Stimulated activated naive CD8-positive, alpha-beta T cell treated with anti-CD3 and anti-CD28 coated beads, Interleukin-15, amount 100 ng/mL, for 72 hours (primary cell): Measurements from ENCODE around the gene SPEF2.
"Not testable (repeated sequence)": the region's sequence is repeated elsewhere in the genome, so short reads cannot be mapped to it uniquely, and the experiment has no call there.

Source experiments
- ATAC-seq: fragments of 150-1000 bp; cut with Tn5 transposase; 2 replicates; pipeline ENCODE4 v1.10.0; 2021; ENCODE audit warnings: mild to moderate bottlenecking, moderate library complexity
- DNase-seq, 2 donors: peaks; one replicate each; pipeline ENCODE4 v3.0.0; 2021 to 2022
- H3K27ac Mint-ChIP-seq, 2 donors: one replicate each; pipeline ENCODE4 v1.8.0; 2022; ENCODE audit warnings: mild to moderate bottlenecking in 2 of 2, mixed read lengths in 2 of 2, moderate library complexity in 2 of 2
- H3K27me3 Mint-ChIP-seq: one replicate; pipeline ENCODE4 v1.8.0; 2022; ENCODE audit warnings: mixed read lengths
- H3K4me1 Mint-ChIP-seq: one replicate; pipeline ENCODE4 v1.8.0; 2022; ENCODE audit warnings: mild to moderate bottlenecking, mixed read lengths
- H3K4me3 Mint-ChIP-seq, 2 donors: one replicate each; pipeline ENCODE4 v1.8.0; 2022; ENCODE audit warnings: mild to moderate bottlenecking in 2 of 2, mixed read lengths in 2 of 2, moderate library complexity in 1 of 2
- H3K9me3 Mint-ChIP-seq, 2 donors: one replicate each; pipeline ENCODE4 v1.8.0; 2022; ENCODE audit warnings: mixed read lengths in 2 of 2

The SPEF2 gene

GRCh38 chr5:35672296-35672655, 54.6 kb downstream of the SPEF2 start:
- not testable (repeated sequence) for H3K27ac Mint-ChIP-seq, DNase-seq, H3K27me3 Mint-ChIP-seq, ATAC-seq, H3K4me3 Mint-ChIP-seq, H3K9me3 Mint-ChIP-seq
- peaks cover 71% of the 10 kb centered on the region for H3K4me1 Mint-ChIP-seq

DNA sequence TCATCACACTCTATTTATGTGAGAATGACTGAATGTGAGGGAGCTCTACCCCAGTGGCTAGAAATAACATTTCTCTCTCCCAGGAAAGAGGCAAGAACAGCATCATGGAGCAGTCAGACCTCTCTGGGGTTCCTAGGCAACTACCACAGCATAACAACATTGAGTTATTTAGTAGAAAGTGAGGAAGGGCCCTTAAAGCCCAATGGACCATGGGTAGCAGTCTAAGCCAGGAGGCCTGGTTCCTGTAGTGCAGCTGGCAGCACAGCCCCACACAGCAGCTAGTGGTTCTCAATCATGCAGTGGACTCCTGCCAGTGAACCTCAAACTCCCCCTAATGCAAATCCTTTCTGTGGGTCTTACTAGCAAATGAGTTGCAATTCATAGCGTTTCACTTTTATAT, 55.3 kb downstream of the SPEF2 start:
- peak; percentile 88 for ATAC-seq
- no peaks in the 10 kb centered on the region for H3K9me3 Mint-ChIP-seq
- peak overlapping the region; percentile 27 to 87 for H3K27ac Mint-ChIP-seq
- DNase-seq, result peak in 1 of 2 donors; percentile 57
- H3K4me1 Mint-ChIP-seq, result peaks cover 65% of the 10 kb centered on the region
- peak overlapping the region; percentile 13 to 24 for H3K4me3 Mint-ChIP-seq
- H3K27me3 Mint-ChIP-seq, result no peaks in the 10 kb centered on the region

DNA sequence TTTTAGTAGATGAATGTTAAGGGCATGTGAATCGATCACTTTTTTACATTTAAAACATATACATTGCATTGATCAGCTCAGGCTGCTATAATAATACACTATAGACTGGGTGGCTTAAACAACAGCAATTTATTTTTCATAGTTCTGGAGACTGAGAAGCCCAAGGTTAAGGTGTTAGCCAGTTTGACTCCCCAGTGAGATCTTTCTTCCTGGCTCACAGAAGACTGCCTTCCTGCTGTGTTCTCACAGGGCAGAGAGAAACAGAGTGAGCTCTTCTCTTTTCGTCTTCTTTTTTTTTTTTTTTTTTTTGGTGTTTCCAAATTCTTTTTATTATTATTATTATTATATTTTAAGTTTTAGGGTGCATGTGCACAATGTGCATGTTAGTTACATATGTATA, 56.4 kb downstream of the SPEF2 start:
- Mint-ChIP-seq H3K4me3 (peak overlapping the region; percentile 7 to 29), H3K9me3 (no peaks in the 10 kb centered on the region), H3K27me3 (no peaks in the 10 kb centered on the region), H3K27ac (peak overlapping the region in 1 of 2 donors; percentile 87), H3K4me1 (peaks cover 65% of the 10 kb centered on the region)
- ATAC-seq (no peak), DNase-seq (no peak)

GRCh38 chr5:35675392-35675791, 57.7 kb downstream of the SPEF2 start:
- H3K9me3 Mint-ChIP-seq, result no peaks in the 10 kb centered on the region
- H3K27ac Mint-ChIP-seq, result no peak overlapping the region
- H3K27me3 Mint-ChIP-seq, result no peaks in the 10 kb centered on the region
- H3K4me1 Mint-ChIP-seq, result peaks cover 60% of the 10 kb centered on the region
- ATAC-seq, result no peak
- H3K4me3 Mint-ChIP-seq, result no peak overlapping the region
- DNase-seq, result no peak

DNA sequence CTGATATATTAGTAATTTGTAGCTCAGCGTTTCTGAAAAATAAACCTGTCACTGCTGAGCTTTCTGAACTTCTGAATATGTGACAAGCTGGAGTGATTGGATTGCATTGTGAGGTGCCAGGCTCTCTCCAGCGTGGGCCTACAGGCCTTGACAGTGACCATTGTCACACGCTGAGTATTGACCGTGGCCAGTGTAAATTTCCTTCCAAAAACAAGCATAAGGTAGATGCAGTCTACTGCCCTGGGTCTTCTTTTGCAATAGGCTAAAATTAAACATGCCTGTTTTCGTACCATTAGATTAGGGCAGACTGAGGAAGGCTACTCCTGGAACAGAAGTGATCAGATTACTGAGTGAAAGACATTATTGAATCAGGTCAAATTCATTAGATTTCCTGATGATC, 60.2 kb downstream of the SPEF2 start:
- Mint-ChIP-seq H3K4me1 (peaks cover 43% of the 10 kb centered on the region), H3K4me3 (no peak overlapping the region), H3K27me3 (no peaks in the 10 kb centered on the region), H3K27ac (peak overlapping the region in 1 of 2 donors; percentile 54), H3K9me3 (no peaks in the 10 kb centered on the region)
- DNase-seq (no peak), ATAC-seq (no peak)

GRCh38 chr5:35678661-35679060, 61.0 kb downstream of the SPEF2 start:
- ATAC-seq, result no peak
- no peak overlapping the region for H3K4me3 Mint-ChIP-seq
- peaks cover 35% of the 10 kb centered on the region for H3K4me1 Mint-ChIP-seq
- no peaks in the 10 kb centered on the region for H3K27me3 Mint-ChIP-seq
- no peaks in the 10 kb centered on the region for H3K9me3 Mint-ChIP-seq
- DNase-seq, result no peak
- peak overlapping the region in 1 of 2 donors; percentile 35 for H3K27ac Mint-ChIP-seq

GRCh38 chr5:35679357-35679756, 61.7 kb downstream of the SPEF2 start:
- no peak overlapping the region for H3K4me3 Mint-ChIP-seq
- H3K4me1 Mint-ChIP-seq, result peaks cover 28% of the 10 kb centered on the region
- H3K9me3 Mint-ChIP-seq, result no peaks in the 10 kb centered on the region
- H3K27ac Mint-ChIP-seq, result peak overlapping the region in 1 of 2 donors; percentile 35
- DNase-seq (no peak), ATAC-seq (peak; percentile 12)
- H3K27me3 Mint-ChIP-seq, result no peaks in the 10 kb centered on the region

GRCh38 chr5:35681911-35682310, 64.2 kb downstream of the SPEF2 start:
- Mint-ChIP-seq H3K4me1 (peaks cover 19% of the 10 kb centered on the region), H3K27ac (no peak overlapping the region), H3K4me3 (no peak overlapping the region), H3K27me3 (no peaks in the 10 kb centered on the region), H3K9me3 (no peaks in the 10 kb centered on the region)
- no peak for ATAC-seq
- no peak for DNase-seq

DNA sequence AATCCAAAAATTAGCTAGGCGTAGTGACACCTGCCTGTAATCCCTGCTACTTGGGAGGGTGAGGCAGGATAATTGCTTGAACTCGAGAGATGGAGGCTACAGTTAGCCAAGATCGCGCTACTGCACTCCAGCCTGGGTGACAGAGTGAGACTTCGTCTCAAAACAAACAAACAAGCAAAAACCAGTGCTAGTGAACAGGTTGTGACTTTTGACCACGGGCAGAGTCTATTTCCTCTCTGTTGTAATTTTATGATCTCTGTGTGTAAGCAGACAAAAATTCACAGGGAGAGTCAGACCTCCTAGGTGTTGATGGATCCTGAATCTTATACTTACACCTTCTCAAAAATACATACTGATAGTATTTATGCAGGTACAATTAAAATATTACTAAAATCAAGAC, 65.8 kb downstream of the SPEF2 start:
- no peak overlapping the region for H3K4me3 Mint-ChIP-seq
- H3K27me3 Mint-ChIP-seq, result no peaks in the 10 kb centered on the region
- H3K9me3 Mint-ChIP-seq, result no peaks in the 10 kb centered on the region
- H3K4me1 Mint-ChIP-seq, result peaks cover 14% of the 10 kb centered on the region
- DNase-seq, result no peak
- no peak overlapping the region for H3K27ac Mint-ChIP-seq
- ATAC-seq, result no peak

- no peaks in the 10 kb centered on the region for H3K9me3 Mint-ChIP-seq
- no peak overlapping the region for H3K4me3 Mint-ChIP-seq
- H3K27me3 Mint-ChIP-seq, result no peaks in the 10 kb centered on the region
- ATAC-seq (no peak), DNase-seq (no peak)
- no peaks in the 10 kb centered on the region for H3K4me1 Mint-ChIP-seq
- no peak overlapping the region for H3K27ac Mint-ChIP-seq
Observed at GRCh38 chr5:35685161-35685560, 67.5 kb downstream of the SPEF2 start.

DNA sequence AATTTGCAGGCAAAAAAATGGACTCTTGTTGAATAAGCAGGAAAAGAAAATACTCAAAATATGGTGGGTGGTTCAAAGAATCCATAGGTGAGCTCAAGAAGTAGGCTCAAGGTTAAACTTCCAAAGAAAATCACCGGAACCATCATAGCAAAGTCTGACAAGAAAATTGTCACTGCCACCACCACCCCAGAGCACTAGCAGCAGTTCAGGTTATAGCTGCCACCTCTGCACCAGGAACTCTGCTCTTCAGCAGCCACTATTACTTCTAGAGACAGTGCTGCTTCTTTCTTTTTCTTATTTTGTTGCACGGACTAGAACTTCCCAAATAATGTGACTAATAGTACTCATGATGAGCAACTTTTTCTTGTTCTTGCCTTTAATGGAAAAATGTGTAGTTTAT, 70.3 kb downstream of the SPEF2 start:
- Mint-ChIP-seq H3K27me3 (no peaks in the 10 kb centered on the region), H3K4me3 (no peak overlapping the region), H3K4me1 (peaks cover 2% of the 10 kb centered on the region), H3K27ac (no peak overlapping the region), H3K9me3 (no peaks in the 10 kb centered on the region)
- DNase-seq, result no peak
- no peak for ATAC-seq

GRCh38 chr5:35694481-35694880, 76.8 kb downstream of the SPEF2 start:
- no peak for ATAC-seq
- H3K4me1 Mint-ChIP-seq, result peaks cover 4% of the 10 kb centered on the region
- DNase-seq, result no peak
- H3K27me3 Mint-ChIP-seq, result no peaks in the 10 kb centered on the region
- H3K4me3 Mint-ChIP-seq, result no peak overlapping the region
- H3K9me3 Mint-ChIP-seq, result peaks cover 0 to 4% of the 10 kb centered on the region in 2 donors
- H3K27ac Mint-ChIP-seq, result no peak overlapping the region

DNA sequence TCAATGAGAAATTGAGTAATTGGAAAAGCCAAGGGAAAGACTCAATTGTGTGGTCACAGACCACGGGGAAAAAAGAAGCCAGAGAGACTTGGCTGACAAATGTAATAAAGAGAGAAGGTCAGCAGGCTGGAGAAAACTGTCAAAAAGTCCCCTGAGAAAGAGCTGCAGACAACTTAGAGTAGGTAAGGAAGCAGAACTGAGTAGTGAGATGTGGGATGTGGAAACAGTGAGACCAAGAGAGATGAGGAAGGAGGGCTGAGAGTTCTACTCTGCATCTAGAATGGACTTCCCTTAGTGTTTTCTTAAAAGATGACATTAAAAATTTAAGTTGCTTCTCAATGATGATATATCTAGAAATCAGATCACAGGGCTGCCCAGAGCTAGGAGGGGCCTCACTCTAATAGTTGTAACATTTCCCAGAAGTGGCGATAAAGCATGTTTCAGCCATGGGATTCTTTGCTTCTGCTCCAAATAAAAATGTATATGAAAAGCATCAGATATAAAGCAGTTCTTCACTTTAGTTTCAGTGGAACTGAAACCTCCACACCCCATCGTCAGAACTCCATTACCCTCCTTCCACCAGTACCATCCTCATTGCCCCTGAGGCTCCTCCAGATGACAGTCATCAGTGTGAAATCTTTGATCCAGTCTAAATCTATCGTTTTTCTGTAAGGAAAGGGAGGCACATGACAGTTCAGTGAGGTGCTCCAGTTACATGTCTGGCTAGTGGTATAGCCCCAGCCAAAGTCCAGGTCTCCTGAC, 80.6 kb downstream of the SPEF2 start:
- peaks cover 4% of the 10 kb centered on the region in 2 donors for H3K9me3 Mint-ChIP-seq
- H3K27ac Mint-ChIP-seq, result peak overlapping the region; percentile 31 to 77
- ATAC-seq, result no peak
- H3K4me1 Mint-ChIP-seq, result no peaks in the 10 kb centered on the region
- no peak overlapping the region for H3K4me3 Mint-ChIP-seq
- DNase-seq, result no peak
- H3K27me3 Mint-ChIP-seq, result no peaks in the 10 kb centered on the region

DNA sequence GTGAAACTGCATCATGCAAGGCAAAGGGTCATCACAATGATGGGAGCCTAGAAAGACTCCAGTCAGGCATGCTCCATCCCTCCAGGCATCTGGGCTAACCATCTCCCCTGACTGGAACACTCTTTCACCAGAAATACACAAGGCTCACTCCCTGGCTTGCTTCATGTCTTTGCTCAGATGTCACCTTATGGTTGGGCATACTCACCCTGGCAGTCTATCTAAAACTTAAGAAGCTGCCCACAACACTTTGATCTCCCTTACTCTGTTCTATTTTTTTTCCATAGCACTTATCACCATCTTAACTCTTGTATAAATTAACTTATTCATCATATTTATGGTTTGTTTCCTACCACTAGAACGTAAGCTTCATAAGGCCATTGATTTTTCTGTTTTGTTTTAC, 90.0 kb downstream of the SPEF2 start:
- Mint-ChIP-seq H3K27ac (no peak overlapping the region), H3K9me3 (peaks cover 6 to 10% of the 10 kb centered on the region in 2 donors), H3K4me3 (no peak overlapping the region), H3K27me3 (no peaks in the 10 kb centered on the region), H3K4me1 (peaks cover 21% of the 10 kb centered on the region)
- ATAC-seq, result no peak
- no peak for DNase-seq

GRCh38 chr5:35709688-35710087, 92.0 kb downstream of the SPEF2 start:
- H3K4me3 Mint-ChIP-seq, result no peak overlapping the region
- H3K27ac Mint-ChIP-seq, result no peak overlapping the region
- H3K4me1 Mint-ChIP-seq, result peaks cover 21% of the 10 kb centered on the region
- no peaks in the 10 kb centered on the region for H3K27me3 Mint-ChIP-seq
- peaks cover 6 to 10% of the 10 kb centered on the region in 2 donors for H3K9me3 Mint-ChIP-seq
- ATAC-seq (no peak), DNase-seq (no peak)

DNA sequence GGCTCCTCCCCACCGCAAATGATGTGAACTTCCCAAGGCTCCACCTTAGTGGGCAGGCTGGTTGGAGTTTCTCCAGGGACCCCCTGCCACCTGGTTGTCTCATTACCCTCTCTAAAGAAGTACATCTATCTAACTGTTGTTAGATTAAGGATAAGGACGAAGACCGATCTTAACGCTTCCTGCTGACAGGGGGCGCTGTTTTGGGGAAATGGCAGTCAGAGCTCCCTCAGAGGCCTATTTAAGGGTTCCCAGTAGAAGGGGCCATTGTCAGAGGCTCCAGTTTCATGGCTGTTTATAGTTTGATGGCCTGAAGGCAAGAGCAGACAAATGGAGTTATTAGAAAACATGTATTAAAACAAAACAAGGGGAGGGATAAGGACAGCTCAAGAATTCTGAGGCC, 100.1 kb downstream of the SPEF2 start:
- Mint-ChIP-seq H3K4me1 (no peaks in the 10 kb centered on the region), H3K27ac (no peak overlapping the region), H3K27me3 (no peaks in the 10 kb centered on the region), H3K9me3 (peaks cover 0 to 8% of the 10 kb centered on the region in 2 donors), H3K4me3 (no peak overlapping the region)
- ATAC-seq, result no peak
- no peak for DNase-seq

GRCh38 chr5:35735718-35736117, 118.1 kb downstream of the SPEF2 start:
- Mint-ChIP-seq H3K4me3 (no peak overlapping the region), H3K27me3 (no peaks in the 10 kb centered on the region), H3K27ac (no peak overlapping the region), H3K4me1 (peaks cover 36% of the 10 kb centered on the region), H3K9me3 (peaks cover 4 to 14% of the 10 kb centered on the region in 2 donors)
- DNase-seq (no peak), ATAC-seq (no peak)
